HEK293 (cell line): ENCODE data around the gene RBBP8.

Experiments used
- CTCF ChIA-PET: fragments of 350-600 bp; formaldehyde crosslinking; extraction: SDS; loops from one replicate; lab custom pipeline; 2021; ENCODE audit warnings: antibody characterized with exemption; lab: Yijun Ruan, JAX
- POLR2A ChIA-PET: fragments of 300-600 bp; formaldehyde crosslinking; extraction: SDS; loops from one replicate; lab custom pipeline; 2020; ENCODE audit warnings: antibody characterized with exemption, inconsistent platforms; lab: Yijun Ruan, JAX
- H3K27ac ChIP-seq: fragments of 200-500 bp; sonication (Bioruptor generic); 2 replicates; pipeline ENCODE4 v1.5.1; 2014; ENCODE audit warnings: low read depth, low read length, control low read depth, inconsistent platforms; ENCODE audit errors: extremely low read depth
- H3K36me3 ChIP-seq, 2 experiments: fragments of 200-500 bp in 1 of 2; sonication (Bioruptor generic) in 1 of 2; 1 replicate in 1 of 2; 2 replicates in 1 of 2; pipeline ENCODE4 v1.5.1; 2014 to 2017; ENCODE audit warnings: inconsistent platforms in 2 of 2, low read length in 2 of 2; ENCODE audit not compliant: control insufficient read depth in 2 of 2, insufficient read depth in 1 of 2
- H3K4me1 ChIP-seq: fragments of 200-500 bp; sonication (Bioruptor generic); 2 replicates; pipeline ENCODE4 v1.5.1; 2014; ENCODE audit warnings: mild to moderate bottlenecking, low read length, inconsistent platforms; ENCODE audit not compliant: control insufficient read depth, insufficient read depth
- H3K4me3 ChIP-seq: 2 replicates; pipeline ENCODE4 v1.5.1; 2011; ENCODE audit warnings: low read depth, mild to moderate bottlenecking, control low read depth, low read length, moderate library complexity
- H3K9me3 ChIP-seq: fragments of 200-500 bp; sonication (Bioruptor generic); 2 replicates; pipeline ENCODE4 v1.5.1; 2014; ENCODE audit warnings: low read depth, low read length, inconsistent platforms; ENCODE audit not compliant: control insufficient read depth, insufficient read depth
- ELK4 ChIP-seq: IDR thresholded peaks from 2 replicates; pipeline ENCODE4 v1.6.1; 2011; ENCODE audit warnings: mild to moderate bottlenecking, low read depth, low read length, borderline replicate concordance
- PRDM10 ChIP-seq: fragments of 450-650 bp; formaldehyde crosslinking; IDR thresholded peaks from 2 replicates; pipeline ENCODE4 v1.5.1; 2016; ENCODE audit warnings: missing biosample characterization, missing genetic modification characterization
- PRDM6 ChIP-seq: fragments of 450-650 bp; formaldehyde crosslinking; IDR thresholded peaks from 2 replicates; pipeline ENCODE4 v1.5.1; 2017; ENCODE audit warnings: missing biosample characterization, missing genetic modification characterization
- ZBTB21 ChIP-seq: fragments of 450-650 bp; formaldehyde crosslinking; IDR thresholded peaks from 2 replicates; pipeline ENCODE4 v1.5.1; 2017; ENCODE audit warnings: missing biosample characterization, missing genetic modification characterization
- ZFP3 ChIP-seq: fragments of 450-650 bp; formaldehyde crosslinking; IDR thresholded peaks from 2 replicates; pipeline ENCODE4 v1.5.1; 2016; ENCODE audit warnings: low read depth, missing biosample characterization, missing genetic modification characterization
- ZNF211 ChIP-seq: fragments of 450-650 bp; formaldehyde crosslinking; IDR thresholded peaks from 2 replicates; pipeline ENCODE4 v1.5.1; 2016; ENCODE audit warnings: low read depth, missing biosample characterization, missing genetic modification characterization
- ZNF223 ChIP-seq: fragments of 450-650 bp; formaldehyde crosslinking; IDR thresholded peaks from 2 replicates; pipeline ENCODE4 v1.5.1; 2016; ENCODE audit warnings: missing biosample characterization, missing genetic modification characterization
- ZNF23 ChIP-seq: fragments of 450-650 bp; formaldehyde crosslinking; IDR thresholded peaks from 2 replicates; pipeline ENCODE4 v1.5.1; 2016; ENCODE audit warnings: missing biosample characterization, missing genetic modification characterization, borderline replicate concordance
- ZNF398 ChIP-seq: fragments of 450-650 bp; formaldehyde crosslinking; IDR thresholded peaks from 2 replicates; pipeline ENCODE4 v1.5.1; 2017; ENCODE audit warnings: missing biosample characterization, missing genetic modification characterization
- ZNF660 ChIP-seq: fragments of 450-650 bp; IDR thresholded peaks from 2 replicates; pipeline ENCODE4 v1.5.1; 2018; ENCODE audit warnings: missing biosample characterization, mild to moderate bottlenecking, missing genetic modification characterization
- ZNF664 ChIP-seq: fragments of 450-650 bp; formaldehyde crosslinking; IDR thresholded peaks from 2 replicates; pipeline ENCODE4 v1.5.1; 2016; ENCODE audit warnings: missing biosample characterization, missing genetic modification characterization
- ZSCAN23 ChIP-seq: fragments of 450-650 bp; formaldehyde crosslinking; IDR thresholded peaks from 2 replicates; pipeline ENCODE4 v1.5.1; 2016; ENCODE audit warnings: missing biosample characterization, missing genetic modification characterization

The RBBP8 gene

GRCh38 chr18:22962004-22962403 is 28.9 kb downstream of the RBBP8 start:
- Histone ChIP-seq H3K4me3 (no peak overlapping the region), H3K9me3 (no peaks in the 10 kb centered on the region), H3K4me1 (no peaks in the 10 kb centered on the region), H3K36me3 (peaks cover 9 to 37% of the 10 kb centered on the region in 2 experiments), H3K27ac (no peak overlapping the region)
- CTCF ChIA-PET: interaction anchor here (0.9 kb wide), 1 partner anchor 114 kb away, joined by 4 read pairs; no protein-coding TSS in a partner anchor
- POLR2A ChIA-PET: no interaction called here
- TF ChIP-seq PRDM6 (tag by site-specific recombination) (peak; percentile 47; the same call in 1 of the 2 replicates), ELK4 (no peak)

GRCh38 chr18:22964116-22964515 is 31.0 kb downstream of the RBBP8 start:
- ChIA-PET CTCF (interaction anchor here (1.9 kb wide), 1 partner anchor 20 kb away, joined by 10 read pairs; no protein-coding TSS in a partner anchor), POLR2A (no interaction called here)
- Histone ChIP-seq H3K36me3 (peaks cover 9 to 16% of the 10 kb centered on the region in 2 experiments), H3K9me3 (no peaks in the 10 kb centered on the region)
- TF ChIP-seq ZNF660 (tag by site-specific recombination) (no peak), ZSCAN23 (tag by site-specific recombination) (no peak), ZNF223 (tag by site-specific recombination) (no peak), ZBTB21 (tag by site-specific recombination) (no peak), ZNF211 (tag by site-specific recombination) (no peak), ZFP3 (tag by site-specific recombination) (no peak), ZNF23 (tag by site-specific recombination) (no peak), ZNF398 (tag by site-specific recombination) (no peak)
- TF ChIP-seq, all 188 proteins: peak for 0
- Histone ChIP-seq H3K27ac (no peak overlapping the region), H3K4me1 (no peaks in the 10 kb centered on the region), H3K4me3 (no peak overlapping the region)

GRCh38 chr18:22964722-22965121 is 31.6 kb downstream of the RBBP8 start:
- POLR2A ChIA-PET: no interaction called here
- H3K4me3 ChIP-seq: no peak overlapping the region
- H3K9me3 ChIP-seq: no peaks in the 10 kb centered on the region
- no peak overlapping the region for H3K27ac ChIP-seq
- no peaks in the 10 kb centered on the region for H3K4me1 ChIP-seq
- CTCF ChIA-PET: interaction anchor here (0.7 to 1.9 kb wide), 5 partner anchors 18 to 501 kb away, joined by 3 to 10 read pairs (median 4); no protein-coding TSS in a partner anchor
- TF ChIP-seq PRDM10: no peak
- peak; percentile 92 for TF ChIP-seq ZNF664 (tag by site-specific recombination)
- TF ChIP-seq, all 188 proteins: peak for 1
- peaks cover 3 to 14% of the 10 kb centered on the region in 2 experiments; a peak in 2 of 3 replicates for H3K36me3 ChIP-seq
